Neural cell (in vitro differentiated cells): ENCODE results near the gene CLIC3. TPM values are rescaled to one million over a fixed set of nuclear protein-coding genes. Genes with fewer than 3 reads are reported as not detected.

ENCODE experiments used
- H2AFZ ChIP-seq: fragments of 200-600, 300-800 bp; sonication (generic), shearing (Covaris generic); 2 replicates; pipeline ENCODE4 v1.6.0; 2014; ENCODE audit warnings: low read depth, mild to moderate bottlenecking, antibody characterized with exemption, low read length, moderate library complexity
- H3F3A ChIP-seq: fragments of 200-600 bp; shearing (Covaris generic); 2 replicates; pipeline ENCODE4 v1.6.1; 2016; ENCODE audit warnings: mild to moderate bottlenecking, moderate library complexity, mixed read lengths, antibody characterized with exemption, low read length; ENCODE audit not compliant: insufficient read depth, poor library complexity, severe bottlenecking
- H3K27ac ChIP-seq: fragments of 200-600, 300-800 bp; sonication (generic), shearing (Covaris generic); 2 replicates; pipeline ENCODE4 v1.5.1; 2014; ENCODE audit warnings: mild to moderate bottlenecking, low read length, moderate library complexity
- H3K27me3 ChIP-seq: fragments of 300-800, 200-600 bp; sonication (generic), shearing (Covaris generic); 2 replicates; pipeline ENCODE4 v1.6.0; 2014; ENCODE audit warnings: mild to moderate bottlenecking, low read depth, low read length, moderate library complexity; ENCODE audit not compliant: insufficient read depth
- H3K36me3 ChIP-seq: fragments of 300-800, 200-600 bp; sonication (generic), shearing (Covaris generic); 2 replicates; pipeline ENCODE4 v1.5.1; 2014; ENCODE audit warnings: mild to moderate bottlenecking, antibody characterized with exemption, low read length, moderate library complexity; ENCODE audit not compliant: insufficient read depth
- H3K4me2 ChIP-seq: fragments of 300-800, 200-600 bp; sonication (generic), shearing (Covaris generic); 2 replicates; pipeline ENCODE4 v1.6.0; 2014; ENCODE audit warnings: mild to moderate bottlenecking, low read length
- H3K4me3 ChIP-seq: fragments of 300-800, 200-600 bp; sonication (generic), shearing (Covaris generic); 2 replicates; pipeline ENCODE4 v1.5.1; 2014; ENCODE audit warnings: mild to moderate bottlenecking, low read length, moderate library complexity
- H3K79me2 ChIP-seq: fragments of 200-600 bp; shearing (Covaris generic); replicated peaks from 2 replicates; pipeline ENCODE4 v1.6.0; 2014; ENCODE audit warnings: mild to moderate bottlenecking, low read length, moderate library complexity; ENCODE audit not compliant: insufficient read depth
- H3K9ac ChIP-seq: fragments of 300-800, 200-600 bp; sonication (generic), shearing (Covaris generic); 2 replicates; pipeline ENCODE4 v1.6.1; 2016; ENCODE audit warnings: mild to moderate bottlenecking, low read length, mixed read lengths
- H3K9me2 ChIP-seq: fragments of 200-600 bp; shearing (Covaris generic); 2 replicates; pipeline ENCODE4 v1.6.1; 2016; ENCODE audit warnings: mild to moderate bottlenecking, low read length, mixed read lengths; ENCODE audit not compliant: insufficient read depth
- H3K9me3 ChIP-seq: fragments of 200-600, 300-800 bp; sonication (generic), shearing (Covaris generic); 2 replicates; pipeline ENCODE4 v1.6.1; 2016; ENCODE audit warnings: mild to moderate bottlenecking, mixed run types, low read length, moderate library complexity, mixed read lengths
- H4K20me1 ChIP-seq: fragments of 200-600 bp; shearing (Covaris generic); 2 replicates; pipeline ENCODE4 v1.6.1; 2016; ENCODE audit warnings: mild to moderate bottlenecking, mixed run types; ENCODE audit not compliant: insufficient read depth
- EP300 ChIP-seq: fragments of 450-650 bp; conservative IDR thresholded peaks from 2 replicates; pipeline ENCODE4 v1.6.1; 2014; ENCODE audit warnings: antibody characterized with exemption, mild to moderate bottlenecking, moderate library complexity; ENCODE audit not compliant: poor library complexity, severe bottlenecking
- EZH2 ChIP-seq: fragments of 200-600, 300-800 bp; shearing (Covaris generic), sonication (generic); IDR thresholded peaks from 2 replicates; pipeline ENCODE4 v1.6.1; 2014; ENCODE audit warnings: antibody characterized with exemption, low read length, borderline replicate concordance, mild to moderate bottlenecking; ENCODE audit not compliant: insufficient read depth, poor library complexity, severe bottlenecking
- MXI1 ChIP-seq: fragments of 450-650 bp; conservative IDR thresholded peaks from 2 replicates; pipeline ENCODE4 v1.6.1; 2014; ENCODE audit warnings: antibody characterized with exemption, mild to moderate bottlenecking; ENCODE audit not compliant: poor library complexity, severe bottlenecking
- POLR2AphosphoS5 ChIP-seq: IDR thresholded peaks from 2 replicates; pipeline ENCODE4 v1.6.1; 2012
- RAD21 ChIP-seq: fragments of 450-650 bp; conservative IDR thresholded peaks from 2 replicates; pipeline ENCODE4 v1.6.1; 2014; ENCODE audit warnings: antibody characterized with exemption, mild to moderate bottlenecking, moderate library complexity
- SMC3 ChIP-seq: fragments of 450-650 bp; conservative IDR thresholded peaks from 2 replicates; pipeline ENCODE4 v1.6.1; 2014; ENCODE audit warnings: antibody characterized with exemption, mild to moderate bottlenecking, moderate library complexity; ENCODE audit not compliant: poor library complexity
- TAF1 ChIP-seq: IDR thresholded peaks from 2 replicates; pipeline ENCODE4 v1.6.1; 2012; ENCODE audit warnings: low read depth
- polyA plus RNA-seq: library from polyadenylated mRNA; depleted of rRNA; stranded (reverse); fragments of >200 nt; gene quantifications from 2 replicates; pipeline ENCODE4 v1.2.3, GENCODE V29; 2014
- TF ChIP-seq, protein P1 (sequence below): fragments of 450-650 bp; IDR thresholded peaks from 2 replicates; pipeline ENCODE4 v1.5.1; 2014; ENCODE audit warnings: antibody characterized with exemption, mild to moderate bottlenecking, moderate library complexity; ENCODE audit not compliant: poor library complexity, severe bottlenecking
- TF ChIP-seq, protein P2 (sequence below): IDR thresholded peaks from 2 replicates; pipeline ENCODE4 v1.6.1; 2012; ENCODE audit warnings: borderline replicate concordance

The CLIC3 gene
- polyA plus RNA-seq, 1 donor from 2014 or later, result not detected

DNA sequence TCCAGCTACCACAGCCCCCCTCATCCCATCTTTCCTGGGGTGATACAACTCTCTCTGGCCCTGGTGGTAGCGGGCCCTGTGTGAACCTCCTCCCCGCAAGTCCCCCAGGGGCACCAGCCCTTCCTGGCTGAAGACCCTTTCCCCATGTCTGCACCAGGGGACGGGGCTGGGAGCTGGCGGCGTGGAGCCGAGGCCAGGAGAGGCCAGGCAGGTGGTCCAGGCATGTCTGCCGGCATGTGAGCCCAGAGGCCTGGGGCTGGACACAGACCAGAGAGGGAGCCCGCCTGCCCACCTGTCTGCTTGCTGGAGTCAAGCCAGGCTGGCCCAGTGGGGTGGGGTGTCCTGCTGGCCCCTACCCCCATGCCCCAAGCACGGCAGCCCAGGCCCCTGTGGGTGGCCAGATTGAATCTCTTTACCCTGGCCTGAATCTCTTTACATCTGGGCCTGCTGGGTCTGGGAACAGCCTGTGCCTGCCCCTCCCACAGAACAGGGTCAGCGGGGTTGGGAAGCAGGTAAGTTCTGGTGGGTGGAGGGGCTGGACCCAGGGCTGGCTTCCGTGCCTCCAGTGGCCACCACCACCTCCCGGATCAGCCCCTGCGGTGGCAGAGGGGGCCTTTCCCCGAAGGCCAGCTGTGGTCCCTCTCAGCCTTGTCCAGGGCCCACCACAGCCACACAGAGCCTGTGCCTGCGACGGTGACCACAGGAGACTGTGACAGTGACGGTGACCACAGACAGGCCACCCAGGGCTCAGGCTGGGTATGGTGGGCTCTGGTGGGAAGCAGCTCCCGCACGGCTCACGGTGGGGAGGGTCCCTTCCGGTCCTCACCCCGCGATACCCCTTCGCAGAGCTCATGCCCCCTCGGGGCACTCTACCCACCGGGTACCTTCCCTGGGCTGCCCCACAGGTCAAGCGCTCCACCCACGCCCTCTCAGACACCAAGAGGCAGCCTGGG lies 37.2 kb downstream of the CLIC3 start:
- no peaks in the 10 kb centered on the region for H3K27me3 ChIP-seq
- H3K4me3 ChIP-seq, result no peak overlapping the region
- H3K9me2 ChIP-seq, result no peaks in the 10 kb centered on the region
- H4K20me1 ChIP-seq, result no peaks in the 10 kb centered on the region
- H3K79me2 ChIP-seq, result no peaks in the 10 kb centered on the region
- H2AFZ ChIP-seq, result no peak overlapping the region
- H3K9me3 ChIP-seq, result no peaks in the 10 kb centered on the region
- H3K9ac ChIP-seq, result no peak overlapping the region
- no peak overlapping the region for H3K27ac ChIP-seq
- TF ChIP-seq, protein P1, sequence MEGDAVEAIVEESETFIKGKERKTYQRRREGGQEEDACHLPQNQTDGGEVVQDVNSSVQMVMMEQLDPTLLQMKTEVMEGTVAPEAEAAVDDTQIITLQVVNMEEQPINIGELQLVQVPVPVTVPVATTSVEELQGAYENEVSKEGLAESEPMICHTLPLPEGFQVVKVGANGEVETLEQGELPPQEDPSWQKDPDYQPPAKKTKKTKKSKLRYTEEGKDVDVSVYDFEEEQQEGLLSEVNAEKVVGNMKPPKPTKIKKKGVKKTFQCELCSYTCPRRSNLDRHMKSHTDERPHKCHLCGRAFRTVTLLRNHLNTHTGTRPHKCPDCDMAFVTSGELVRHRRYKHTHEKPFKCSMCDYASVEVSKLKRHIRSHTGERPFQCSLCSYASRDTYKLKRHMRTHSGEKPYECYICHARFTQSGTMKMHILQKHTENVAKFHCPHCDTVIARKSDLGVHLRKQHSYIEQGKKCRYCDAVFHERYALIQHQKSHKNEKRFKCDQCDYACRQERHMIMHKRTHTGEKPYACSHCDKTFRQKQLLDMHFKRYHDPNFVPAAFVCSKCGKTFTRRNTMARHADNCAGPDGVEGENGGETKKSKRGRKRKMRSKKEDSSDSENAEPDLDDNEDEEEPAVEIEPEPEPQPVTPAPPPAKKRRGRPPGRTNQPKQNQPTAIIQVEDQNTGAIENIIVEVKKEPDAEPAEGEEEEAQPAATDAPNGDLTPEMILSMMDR, result no peak
- TF ChIP-seq RAD21, result no peak
- no peak for TF ChIP-seq MXI1
- TF ChIP-seq, protein P2, sequence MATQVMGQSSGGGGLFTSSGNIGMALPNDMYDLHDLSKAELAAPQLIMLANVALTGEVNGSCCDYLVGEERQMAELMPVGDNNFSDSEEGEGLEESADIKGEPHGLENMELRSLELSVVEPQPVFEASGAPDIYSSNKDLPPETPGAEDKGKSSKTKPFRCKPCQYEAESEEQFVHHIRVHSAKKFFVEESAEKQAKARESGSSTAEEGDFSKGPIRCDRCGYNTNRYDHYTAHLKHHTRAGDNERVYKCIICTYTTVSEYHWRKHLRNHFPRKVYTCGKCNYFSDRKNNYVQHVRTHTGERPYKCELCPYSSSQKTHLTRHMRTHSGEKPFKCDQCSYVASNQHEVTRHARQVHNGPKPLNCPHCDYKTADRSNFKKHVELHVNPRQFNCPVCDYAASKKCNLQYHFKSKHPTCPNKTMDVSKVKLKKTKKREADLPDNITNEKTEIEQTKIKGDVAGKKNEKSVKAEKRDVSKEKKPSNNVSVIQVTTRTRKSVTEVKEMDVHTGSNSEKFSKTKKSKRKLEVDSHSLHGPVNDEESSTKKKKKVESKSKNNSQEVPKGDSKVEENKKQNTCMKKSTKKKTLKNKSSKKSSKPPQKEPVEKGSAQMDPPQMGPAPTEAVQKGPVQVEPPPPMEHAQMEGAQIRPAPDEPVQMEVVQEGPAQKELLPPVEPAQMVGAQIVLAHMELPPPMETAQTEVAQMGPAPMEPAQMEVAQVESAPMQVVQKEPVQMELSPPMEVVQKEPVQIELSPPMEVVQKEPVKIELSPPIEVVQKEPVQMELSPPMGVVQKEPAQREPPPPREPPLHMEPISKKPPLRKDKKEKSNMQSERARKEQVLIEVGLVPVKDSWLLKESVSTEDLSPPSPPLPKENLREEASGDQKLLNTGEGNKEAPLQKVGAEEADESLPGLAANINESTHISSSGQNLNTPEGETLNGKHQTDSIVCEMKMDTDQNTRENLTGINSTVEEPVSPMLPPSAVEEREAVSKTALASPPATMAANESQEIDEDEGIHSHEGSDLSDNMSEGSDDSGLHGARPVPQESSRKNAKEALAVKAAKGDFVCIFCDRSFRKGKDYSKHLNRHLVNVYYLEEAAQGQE, result no peak
- TF ChIP-seq EP300, result no peak
- no peak for TF ChIP-seq SMC3
- TF ChIP-seq EZH2, result no peak
- no peak for TF ChIP-seq TAF1
- TF ChIP-seq POLR2AphosphoS5, result no peak
- H3F3A ChIP-seq, result no peaks in the 10 kb centered on the region
- no peak overlapping the region for H3K4me2 ChIP-seq
- H3K36me3 ChIP-seq, result no peaks in the 10 kb centered on the region

DNA sequence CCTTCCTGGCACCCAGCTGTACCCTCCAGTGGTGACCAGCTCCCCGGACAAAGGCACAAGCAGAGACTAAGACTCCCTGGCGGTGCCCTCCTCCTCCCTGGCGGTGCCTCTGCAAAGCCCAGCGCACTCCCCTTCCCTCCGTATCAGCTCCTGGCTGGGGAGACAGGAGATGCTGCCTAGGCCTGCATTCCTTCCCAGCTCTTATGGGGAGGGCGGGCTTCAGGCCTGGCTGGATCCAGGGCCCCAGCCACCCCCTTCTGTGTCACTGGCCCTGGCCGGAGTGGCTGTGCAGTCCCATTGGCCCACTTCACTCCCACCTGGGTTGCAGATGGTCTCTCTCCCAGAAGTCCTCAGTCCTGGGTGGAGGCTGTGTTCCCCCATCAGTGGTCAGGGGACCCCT lies 37.9 kb downstream of the CLIC3 start:
- no peak overlapping the region for H3K27ac ChIP-seq
- no peaks in the 10 kb centered on the region for H3F3A ChIP-seq
- no peaks in the 10 kb centered on the region for H3K27me3 ChIP-seq
- no peak overlapping the region for H2AFZ ChIP-seq
- H3K4me2 ChIP-seq, result no peak overlapping the region
- TF ChIP-seq MXI1 (no peak), SMC3 (no peak), RAD21 (no peak), EP300 (no peak), TAF1 (no peak), POLR2AphosphoS5 (no peak), EZH2 (no peak)
- TF ChIP-seq, protein P1, result no peak
- TF ChIP-seq, protein P2, result no peak
- no peak overlapping the region for H3K9ac ChIP-seq
- H3K4me3 ChIP-seq, result no peak overlapping the region
- no peaks in the 10 kb centered on the region for H3K9me2 ChIP-seq
- no peaks in the 10 kb centered on the region for H3K79me2 ChIP-seq
- no peaks in the 10 kb centered on the region for H3K36me3 ChIP-seq
- no peaks in the 10 kb centered on the region for H4K20me1 ChIP-seq
- no peaks in the 10 kb centered on the region for H3K9me3 ChIP-seq
